Measurements from ENCODE around the gene CCDC9.

Gene CCDC9

GRCh38 chr19:47221080-47221841 is 35.1 kb upstream of the CCDC9 start:
- H3K4me3 ChIP-seq (ENCODE audit: low read depth, low read length), result no peak overlapping the region
- no peak for DNase-seq (ENCODE audit: low read depth)
- in situ Hi-C loops (cut with HindIII; ENCODE audit: low sequenced_read_pairs), result no loop called here
- TF ChIP-seq CTCF (IDR thresholded peaks at IDR 0.05; ENCODE audit: low read depth, low read length, missing control alignments), result no peak

- TF ChIP-seq CTCF (IDR thresholded peaks at IDR 0.05; ENCODE audit: low read depth, low read length, missing control alignments), result no peak
- no peak for DNase-seq (ENCODE audit: low read depth)
- in situ Hi-C loops (cut with HindIII; ENCODE audit: low sequenced_read_pairs), result no loop called here
- no peak overlapping the region for H3K4me3 ChIP-seq (ENCODE audit: low read depth, low read length)
These were observed 34.4 kb upstream of the CCDC9 start for GRCh38 chr19:47221890-47222289.

GRCh38 chr19:47225746-47226425 is 30.4 kb upstream of the CCDC9 start:
- TF ChIP-seq CTCF (IDR thresholded peaks at IDR 0.05; ENCODE audit: low read depth, low read length, missing control alignments), result no peak
- peak overlapping the region; percentile 87 for H3K4me3 ChIP-seq (ENCODE audit: low read depth, low read length)
- in situ Hi-C loops (cut with HindIII; ENCODE audit: low sequenced_read_pairs), result no loop called here
- DNase-seq (ENCODE audit: low read depth), result peak; percentile 68

GRCh38 chr19:47226426-47227351 is 29.6 kb upstream of the CCDC9 start:
- in situ Hi-C loops (cut with HindIII; ENCODE audit: low sequenced_read_pairs), result no loop called here
- no peak for DNase-seq (ENCODE audit: low read depth)
- TF ChIP-seq CTCF (IDR thresholded peaks at IDR 0.05; ENCODE audit: low read depth, low read length, missing control alignments), result no peak
- H3K4me3 ChIP-seq (ENCODE audit: low read depth, low read length), result peak overlapping the region; percentile 87

GRCh38 chr19:47227352-47228167 is 28.8 kb upstream of the CCDC9 start:
- in situ Hi-C loops (cut with HindIII; ENCODE audit: low sequenced_read_pairs), result no loop called here
- H3K4me3 ChIP-seq (ENCODE audit: low read depth, low read length), result peak overlapping the region; percentile 87
- peak; percentile 62 for DNase-seq (ENCODE audit: low read depth)
- TF ChIP-seq CTCF (IDR thresholded peaks at IDR 0.05; ENCODE audit: low read depth, low read length, missing control alignments), result no peak

All from astrocyte of the cerebellum (primary cell).